H1 (cell line): ENCODE data around the gene C9orf43. TPM values are rescaled to one million over a fixed set of nuclear protein-coding genes. Genes with fewer than 3 reads are reported as not detected.

Experiments used
- BCL11A ChIP-seq, 2 experiments: IDR thresholded peaks; one replicate each; pipeline ENCODE4 v1.6.1; 2011; ENCODE audit warnings: low read depth in 2 of 2, low read length in 2 of 2, mild to moderate bottlenecking in 2 of 2
- CHD7 ChIP-seq: fragments of 300-600 bp; sonication (generic); IDR thresholded peaks from 2 replicates; pipeline ENCODE4 v1.7.1; 2012; ENCODE audit warnings: low read length, moderate library complexity, mild to moderate bottlenecking, inconsistent platforms; ENCODE audit not compliant: insufficient replicate concordance
- GTF2F1 ChIP-seq: IDR thresholded peaks from 2 replicates; pipeline ENCODE4 v1.6.1; 2012; ENCODE audit warnings: low read depth, low read length, improper control_type of control experiment, borderline replicate concordance
- polyA plus RNA-seq, 7 experiments: library from polyadenylated mRNA; depleted of rRNA in 3 of 7; stranded (reverse) in 5 of 7; unstranded in 2 of 7; fragments of >200 nt in 5 of 7; fragments of 200-250 nt in 2 of 7; gene quantifications; 1 replicate in 5 of 7; 2 replicates in 1 of 7; 4 replicates in 1 of 7; pipeline versions ENCODE4 v1.2.1 to v1.2.3, GENCODE V29; 2011 to 2013; ENCODE audit warnings: missing spikeins in 2 of 7, mixed read lengths in 2 of 7
- total RNA-seq: library from RNA; stranded (reverse); fragmentation: NEBNext Ultra II Directional; extraction: Animal tissue kit (Norgen Biotek cat#: 25700); gene quantifications from 2 replicates; pipeline ENCODE4 v1.2.1, GENCODE V29; 2021

The C9orf43 gene
- total and polyA plus RNA-seq, 2 of the 8 experiments (the other 6 are each of a cell fraction or from before 2014, with no cell fraction given): 0.35 to 0.52 TPM

DNA sequence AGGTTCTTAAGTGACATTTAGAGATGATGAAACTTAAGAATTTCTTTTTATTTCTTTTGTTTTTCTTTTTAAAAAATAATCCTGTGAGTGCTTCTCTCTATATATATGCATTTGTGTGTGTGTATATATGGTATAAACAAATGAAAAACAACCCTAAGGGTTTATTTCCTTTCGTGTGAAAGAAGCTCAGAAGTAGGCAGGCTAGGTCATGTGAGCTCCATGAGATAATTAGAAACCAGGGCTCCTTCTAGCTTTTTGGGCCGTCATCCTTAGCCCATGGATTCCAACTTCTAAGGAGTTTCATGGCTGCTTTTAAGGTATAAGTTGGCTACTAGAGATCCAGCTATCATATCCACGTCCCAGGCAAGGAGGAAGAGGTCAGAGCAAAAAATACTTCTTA lies 11.2 kb downstream of the C9orf43 start (continued):
- TF ChIP-seq CHD7 (no peak), BCL11A (IDR thresholded peaks at IDR 0.05; ENCODE audit: low read depth in 2 of 2, low read length in 2 of 2) (no peak), GTF2F1 (no peak)
